ENCODE data around the gene NBEA. TPM values are rescaled to one million over a fixed set of nuclear protein-coding genes. Genes with fewer than 3 reads are reported as not detected.

NBEA gene
- total RNA-seq, 2 donors from 2014 or later: 17.5 to 24.7 TPM

- TF ChIP-seq CTCF (IDR thresholded peaks at IDR 0.05): no peak
- H3K4me3 ChIP-seq: no peak overlapping the region
- no peaks in the 10 kb centered on the region for H3K36me3 ChIP-seq
- no peaks in the 10 kb centered on the region for H3K9me3 ChIP-seq
- H3K27me3 ChIP-seq: no peaks in the 10 kb centered on the region
- H3K4me1 ChIP-seq: no peaks in the 10 kb centered on the region
- no peak for DNase-seq (ENCODE audit: low spot score)
- H3K27ac ChIP-seq: no peak overlapping the region
These were observed 679.9 kb downstream of the NBEA start for GRCh38 chr13:35621989-35622388.

- DNase-seq (ENCODE audit: low spot score): no peak
- Histone ChIP-seq H3K4me3 (no peak overlapping the region), H3K4me1 (no peaks in the 10 kb centered on the region), H3K9me3 (no peaks in the 10 kb centered on the region), H3K27me3 (no peaks in the 10 kb centered on the region), H3K36me3 (no peaks in the 10 kb centered on the region), H3K27ac (no peak overlapping the region)
- TF ChIP-seq CTCF (IDR thresholded peaks at IDR 0.05): no peak
These were observed 687.0 kb downstream of the NBEA start for GRCh38 chr13:35629026-35629425.

- H3K9me3 ChIP-seq: no peaks in the 10 kb centered on the region
- peak; percentile 43 to 83 for TF ChIP-seq CTCF (IDR thresholded peaks at IDR 0.05)
- H3K36me3 ChIP-seq: no peaks in the 10 kb centered on the region
- H3K27ac ChIP-seq: no peak overlapping the region
- H3K4me1 ChIP-seq: no peaks in the 10 kb centered on the region
- H3K27me3 ChIP-seq: no peaks in the 10 kb centered on the region
- no peak overlapping the region for H3K4me3 ChIP-seq
- DNase-seq (ENCODE audit: low spot score): no peak
These were observed 688.6 kb downstream of the NBEA start for GRCh38 chr13:35630551-35631275.

- TF ChIP-seq CTCF (IDR thresholded peaks at IDR 0.05): no peak
- H3K9me3 ChIP-seq: no peaks in the 10 kb centered on the region
- H3K27ac ChIP-seq: no peak overlapping the region
- H3K4me1 ChIP-seq: no peaks in the 10 kb centered on the region
- no peak overlapping the region for H3K4me3 ChIP-seq
- no peaks in the 10 kb centered on the region for H3K27me3 ChIP-seq
- no peak for DNase-seq (ENCODE audit: low spot score)
- no peaks in the 10 kb centered on the region for H3K36me3 ChIP-seq
These were observed 689.6 kb downstream of the NBEA start for GRCh38 chr13:35631666-35632065.

- H3K4me1 ChIP-seq: no peaks in the 10 kb centered on the region
- no peak overlapping the region for H3K27ac ChIP-seq
- DNase-seq (ENCODE audit: low spot score): no peak
- TF ChIP-seq CTCF (IDR thresholded peaks at IDR 0.05): no peak
- no peaks in the 10 kb centered on the region for H3K36me3 ChIP-seq
- H3K9me3 ChIP-seq: no peaks in the 10 kb centered on the region
- H3K27me3 ChIP-seq: no peaks in the 10 kb centered on the region
- H3K4me3 ChIP-seq: no peak overlapping the region
These were observed 701.6 kb downstream of the NBEA start for GRCh38 chr13:35643625-35644024.

Measured in right atrium auricular region (tissue), 2 donors.